ENCODE measurements around the gene CABP5.

Gene CABP5

GRCh38 chr19:48030073-48030472 lies 13.8 kb downstream of the CABP5 start:
- DNase-seq (ENCODE audit: low spot score): no peak

GRCh38 chr19:48029431-48029830 lies 14.4 kb downstream of the CABP5 start:
- no peak for DNase-seq (ENCODE audit: low spot score)

GRCh38 chr19:48025480-48025879 lies 18.4 kb downstream of the CABP5 start:
- DNase-seq (ENCODE audit: low spot score): no peak

GRCh38 chr19:48023518-48023917 lies 20.4 kb downstream of the CABP5 start:
- DNase-seq (ENCODE audit: low spot score): no peak

GRCh38 chr19:48023011-48023410 lies 20.9 kb downstream of the CABP5 start:
- no peak for DNase-seq (ENCODE audit: low spot score)

- DNase-seq (ENCODE audit: low spot score): no peak
Observed at GRCh38 chr19:48020686-48021085, 23.2 kb downstream of the CABP5 start.

- no peak for DNase-seq (ENCODE audit: low spot score)
Observed at GRCh38 chr19:48010932-48011758, 32.7 kb downstream of the CABP5 start.

- no peak for DNase-seq (ENCODE audit: low spot score)
Observed at GRCh38 chr19:48006762-48007161, 37.1 kb downstream of the CABP5 start.

GRCh38 chr19:48004236-48004635 lies 39.6 kb downstream of the CABP5 start:
- DNase-seq (ENCODE audit: low spot score): no peak

GRCh38 chr19:48000846-48001245 lies 43.0 kb downstream of the CABP5 start:
- DNase-seq (ENCODE audit: low spot score): no peak

- no peak for DNase-seq (ENCODE audit: low spot score)
Observed at GRCh38 chr19:47998800-47999199, 45.1 kb downstream of the CABP5 start.

- DNase-seq (ENCODE audit: low spot score): no peak
Observed at GRCh38 chr19:47996230-47996727, 47.6 kb downstream of the CABP5 start.

- DNase-seq (ENCODE audit: low spot score): no peak
Observed at GRCh38 chr19:47994209-47994802, 49.6 kb downstream of the CABP5 start, which contains the start of gene ELSPBP1. ELSPBP1 (plus strand) TSS chr19:47994632; CDS start chr19:48008668, 14,036 bp downstream.

- DNase-seq (ENCODE audit: low spot score): no peak
Observed at GRCh38 chr19:47992070-47992469, 51.8 kb downstream of the CABP5 start, which contains the start of gene BSPH1. BSPH1 (minus strand) TSS chr19:47992170; CDS start chr19:47992081, 89 bp downstream.

- no peak for DNase-seq (ENCODE audit: low spot score)
Observed at GRCh38 chr19:47991191-47991808, 52.6 kb downstream of the CABP5 start.
